ENCODE measurements around the gene KCNAB1.
A peak's percentile ranks its signal among the peaks of the same experiment; 100 is the strongest.
"Not testable (repeated sequence)": the region's sequence is repeated elsewhere in the genome, so short reads cannot be mapped to it uniquely, and the experiment has no call there.

Gene KCNAB1

DNA sequence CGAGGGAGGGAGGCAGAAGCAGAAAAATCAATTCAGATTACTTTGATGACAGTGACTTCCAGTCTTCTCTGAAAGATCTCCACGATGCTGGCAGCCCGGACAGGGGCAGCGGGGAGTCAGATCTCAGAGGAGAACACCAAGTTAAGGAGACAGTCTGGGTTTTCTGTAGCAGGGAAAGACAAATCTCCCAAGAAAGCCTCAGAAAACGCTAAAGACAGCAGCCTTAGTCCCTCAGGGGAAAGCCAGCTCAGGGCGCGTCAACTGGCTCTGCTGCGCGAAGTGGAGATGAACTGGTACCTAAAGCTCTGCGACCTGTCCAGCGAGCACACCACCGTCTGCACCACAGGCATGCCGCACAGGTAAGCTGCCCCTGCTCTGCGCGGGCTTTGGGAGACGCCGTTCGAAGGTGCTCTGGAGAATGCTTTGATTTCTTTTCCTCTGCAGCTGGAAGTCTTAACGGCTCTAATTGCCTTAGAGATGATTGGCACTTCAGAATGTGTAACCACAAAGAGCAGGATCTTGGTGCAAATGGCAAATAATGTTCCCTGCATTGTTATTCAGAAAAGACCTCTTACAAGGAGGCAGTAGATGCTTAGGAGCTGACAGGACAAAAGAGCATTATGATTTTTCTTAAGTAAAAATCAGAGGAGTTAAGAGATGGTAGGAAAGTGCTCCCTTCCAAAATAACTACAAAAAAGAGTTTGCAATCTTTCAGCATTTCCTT is at the start of gene KCNAB1:
Gene KCNAB1 (plus strand): TSS at position 51 of the 724 bp plus-strand sequence.
- DNase-seq (ENCODE audit: low read depth, low spot score) = peak; percentile 3

DNA sequence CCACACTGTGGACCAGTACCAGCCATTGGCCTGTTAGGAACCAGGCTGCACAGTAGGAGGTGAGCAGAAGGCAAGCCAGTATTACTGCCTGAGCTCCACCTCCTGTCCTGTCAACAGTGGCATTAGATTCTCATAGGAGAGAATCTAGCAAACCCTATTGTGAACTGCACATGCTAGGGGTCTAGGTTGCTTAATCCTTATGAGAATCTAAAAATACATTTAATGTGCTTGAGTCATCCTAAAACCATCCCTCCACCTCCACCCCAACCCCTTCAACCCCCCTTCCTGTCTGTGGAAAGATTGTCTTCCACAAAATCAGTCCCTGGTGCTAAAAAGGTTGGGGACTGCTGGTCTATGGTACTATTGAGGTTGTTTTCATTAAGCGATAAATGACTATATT is 49.3 kb upstream of the KCNAB1 start:
- DNase-seq (ENCODE audit: low read depth, low spot score) = no peak

DNA sequence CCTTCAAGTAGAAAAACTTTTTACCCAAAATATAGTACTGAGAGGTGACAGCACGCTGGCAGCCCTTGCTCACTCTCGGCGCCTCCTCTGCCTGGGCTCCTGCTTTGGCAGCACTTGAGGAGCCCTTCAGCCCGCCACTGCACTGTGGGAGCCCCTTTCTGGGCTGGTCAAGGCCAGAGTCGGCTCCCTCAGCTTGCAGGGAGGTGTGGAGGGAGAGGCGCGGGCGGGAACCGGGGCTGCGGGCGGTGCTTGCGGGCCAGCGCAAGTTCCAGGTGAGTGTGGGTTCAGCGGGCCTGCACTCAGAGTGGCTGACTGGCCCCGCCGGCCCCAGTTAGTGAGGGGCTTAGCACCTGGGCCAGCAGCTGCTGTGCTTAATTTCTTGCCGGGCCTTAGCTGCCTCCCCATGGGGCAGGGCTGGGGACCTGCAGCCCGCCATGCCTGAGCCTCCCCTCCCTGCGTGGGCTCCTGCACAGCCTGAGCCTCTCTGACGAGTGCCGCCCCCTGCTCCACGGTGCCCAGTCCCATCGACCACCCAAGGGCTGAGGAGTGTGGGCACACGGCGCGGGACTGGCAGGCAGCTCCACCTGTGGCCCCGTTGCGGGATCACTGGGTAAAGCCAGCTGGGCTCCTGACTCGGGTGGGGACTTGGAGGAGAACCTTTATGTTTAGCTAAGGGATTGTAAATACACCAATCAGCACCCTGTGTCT is 47.3 kb upstream of the KCNAB1 start:
- not testable (repeated sequence) for DNase-seq (ENCODE audit: low read depth, low spot score)

DNA sequence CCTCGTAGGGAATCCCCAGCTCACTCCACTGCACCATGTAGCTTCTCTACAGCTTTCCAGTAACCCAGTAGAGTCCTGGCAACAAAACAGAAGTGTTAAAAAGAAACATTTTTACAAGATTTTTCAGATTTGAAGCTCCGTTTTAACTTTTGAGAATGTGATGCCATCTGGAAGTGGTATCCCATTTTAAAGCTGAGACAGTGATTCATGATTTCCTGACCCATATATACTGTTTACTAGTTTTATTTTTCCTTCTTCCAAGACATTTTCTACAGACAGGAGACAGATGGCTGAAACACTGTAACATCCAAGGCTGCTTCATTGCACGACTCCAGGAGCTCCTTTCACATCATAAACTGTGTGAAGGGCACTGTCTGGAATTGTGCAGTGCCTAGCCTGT is 30.3 kb upstream of the KCNAB1 start:
- no peak for DNase-seq (ENCODE audit: low read depth, low spot score)

DNA sequence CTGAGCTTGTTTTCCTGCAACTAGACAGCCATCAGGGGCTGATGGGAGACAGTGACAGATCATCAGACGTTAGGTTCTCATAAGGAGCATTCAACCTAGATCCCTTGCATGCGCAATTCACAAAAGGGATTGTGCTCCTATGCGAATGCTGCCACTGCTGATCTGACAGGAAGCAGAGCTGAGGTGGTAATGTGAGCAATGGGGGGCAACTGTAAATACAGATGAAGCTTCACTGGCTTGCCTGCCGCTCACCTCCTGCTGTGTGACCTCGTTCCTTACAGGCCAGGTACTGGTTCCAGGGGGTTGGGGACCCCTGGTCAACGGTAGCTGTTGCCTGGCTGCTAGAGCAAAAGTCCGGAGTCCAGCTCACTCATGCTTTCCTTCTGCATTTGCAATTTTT is 26.4 kb upstream of the KCNAB1 start:
- no peak for DNase-seq (ENCODE audit: low read depth, low spot score)

DNA sequence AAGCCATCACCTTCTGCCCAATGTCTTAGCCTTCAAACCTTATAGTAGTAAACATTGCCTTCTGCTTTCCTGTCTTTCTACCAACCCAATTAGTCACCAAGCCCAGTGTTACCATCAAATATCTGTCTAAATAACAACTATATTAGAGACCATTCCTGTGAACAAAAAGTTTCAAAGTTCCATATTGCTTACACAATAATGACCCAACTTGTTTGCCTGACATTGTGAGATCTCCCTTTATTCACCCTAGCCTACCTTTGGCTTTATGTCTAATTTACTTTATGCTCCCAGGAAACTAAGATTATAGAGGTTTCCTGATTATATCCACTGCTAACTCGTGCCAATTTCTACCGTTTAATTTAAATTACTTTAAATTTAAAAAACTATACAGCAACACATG is 26.0 kb upstream of the KCNAB1 start:
- no peak for DNase-seq (ENCODE audit: low read depth, low spot score)

DNA sequence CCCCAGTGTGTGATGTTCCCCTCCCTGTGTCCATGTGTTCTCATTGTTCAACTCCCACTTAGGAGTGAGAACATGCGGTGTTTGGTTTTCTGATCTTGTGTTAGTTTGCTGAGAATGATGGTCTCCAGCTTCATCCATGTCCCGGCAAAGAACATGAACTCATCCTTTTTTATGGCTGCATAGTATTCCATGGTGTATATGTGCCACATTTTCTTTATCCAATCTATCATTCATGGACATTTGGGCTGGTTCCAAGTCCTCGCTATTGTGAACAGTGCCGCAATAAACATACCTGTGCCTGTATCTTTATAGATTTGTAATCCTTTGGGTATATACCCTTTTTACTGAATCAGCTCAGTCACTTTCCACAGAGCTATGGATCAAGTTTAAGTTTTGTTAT is 24.7 kb upstream of the KCNAB1 start:
- not testable (repeated sequence) for DNase-seq (ENCODE audit: low read depth, low spot score)

DNA sequence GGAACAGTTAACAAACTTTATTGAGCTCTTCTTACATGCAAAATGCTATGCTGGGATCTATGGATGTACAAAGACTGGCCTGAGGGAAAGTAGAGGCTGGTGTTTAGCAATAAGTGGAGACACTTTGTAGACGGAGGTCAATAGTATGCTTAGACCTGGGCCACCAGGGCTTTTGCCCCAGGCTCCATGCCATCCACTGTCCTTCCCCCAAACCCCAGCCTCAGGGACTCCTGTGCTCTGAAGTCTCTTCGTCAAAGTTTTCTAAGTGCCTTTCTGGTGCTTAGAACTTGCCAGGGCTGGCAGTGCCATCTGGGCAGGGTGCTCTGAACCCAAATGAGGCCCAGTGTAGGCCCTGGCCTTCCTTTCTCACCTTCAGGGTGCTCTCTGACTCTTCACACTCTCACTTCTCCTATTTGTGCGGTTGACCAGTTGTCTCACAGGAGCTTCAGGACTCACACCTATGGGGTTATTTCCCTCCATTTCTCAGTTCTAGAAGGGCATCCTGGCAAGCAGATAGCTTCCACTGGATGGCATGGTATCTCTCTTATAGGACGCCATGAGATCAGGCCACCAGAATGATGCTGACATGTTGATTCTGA is 21.8 kb upstream of the KCNAB1 start:
- no peak for DNase-seq (ENCODE audit: low read depth, low spot score)

DNA sequence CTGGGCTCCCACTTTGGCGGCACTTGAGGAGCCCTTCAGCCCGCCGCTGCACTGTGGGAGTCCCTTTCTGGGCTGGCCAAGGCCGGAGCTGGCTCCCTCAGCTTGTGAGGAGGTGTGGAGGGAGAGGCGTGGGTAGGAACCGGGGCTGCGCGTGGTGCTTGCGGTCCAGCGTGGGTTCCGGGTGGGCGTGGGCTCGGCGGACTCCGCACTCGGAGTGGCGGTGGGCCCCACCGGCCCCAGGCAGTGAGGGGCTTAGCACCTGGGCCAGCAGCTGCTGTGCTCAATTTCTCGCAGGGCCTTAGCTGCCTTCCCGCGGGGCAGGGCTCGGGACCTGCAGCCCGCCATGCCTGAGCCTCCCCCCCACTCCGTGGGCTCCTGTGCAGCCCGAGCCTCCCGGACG is 21.0 kb upstream of the KCNAB1 start:
- not testable (repeated sequence) for DNase-seq (ENCODE audit: low read depth, low spot score)

DNA sequence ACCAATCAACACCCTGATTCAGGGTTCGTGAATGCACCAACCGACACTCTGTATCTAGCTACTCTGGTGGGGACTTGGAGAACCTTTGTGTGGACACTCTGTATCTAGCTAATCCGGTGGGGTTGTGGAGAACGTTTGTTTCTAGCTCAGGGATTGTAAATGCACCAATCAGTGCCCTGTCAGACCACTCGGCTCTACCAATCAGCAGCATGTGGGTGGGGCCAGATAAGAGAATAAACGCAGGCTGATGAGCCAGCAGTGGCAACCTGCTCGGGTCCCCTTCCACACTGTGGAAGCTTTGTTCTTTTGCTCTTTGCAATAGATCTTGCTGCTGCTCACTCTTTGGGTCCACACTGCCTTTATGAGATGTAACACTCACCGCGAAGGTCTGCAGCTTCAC is 20.4 kb upstream of the KCNAB1 start:
- not testable (repeated sequence) for DNase-seq (ENCODE audit: low read depth, low spot score)

DNA sequence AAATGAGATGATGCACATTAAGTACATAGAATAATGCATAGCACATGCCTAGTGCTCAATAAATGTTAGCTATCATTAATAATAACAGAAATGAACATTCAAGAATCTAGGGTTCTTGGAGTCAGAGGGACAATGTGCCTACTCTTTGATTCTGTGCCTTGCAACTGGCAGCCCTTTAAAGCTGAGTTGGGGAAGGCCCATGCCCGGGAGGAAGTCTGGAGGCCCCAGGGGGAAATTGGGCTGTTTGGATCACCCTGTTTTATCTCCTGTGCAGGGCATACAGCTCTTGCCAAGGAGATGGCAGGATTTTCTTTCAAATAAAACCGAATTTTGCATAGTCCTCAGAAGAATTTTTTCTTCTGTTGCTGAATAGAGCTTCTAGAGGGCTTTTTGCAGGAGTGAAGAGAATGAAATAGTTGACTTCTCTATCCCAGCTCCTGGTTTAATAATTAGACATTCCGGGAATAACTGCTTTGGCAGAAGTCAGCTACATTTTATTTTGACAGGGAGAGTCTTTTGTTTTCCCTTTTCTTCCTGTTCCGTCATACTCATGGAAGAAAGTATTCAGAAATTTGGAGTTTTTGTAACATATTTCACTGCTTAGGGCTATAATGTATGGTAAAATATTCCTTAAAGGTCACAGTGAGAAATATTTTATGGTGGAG is 18.0 kb upstream of the KCNAB1 start:
- no peak for DNase-seq (ENCODE audit: low read depth, low spot score)

DNA sequence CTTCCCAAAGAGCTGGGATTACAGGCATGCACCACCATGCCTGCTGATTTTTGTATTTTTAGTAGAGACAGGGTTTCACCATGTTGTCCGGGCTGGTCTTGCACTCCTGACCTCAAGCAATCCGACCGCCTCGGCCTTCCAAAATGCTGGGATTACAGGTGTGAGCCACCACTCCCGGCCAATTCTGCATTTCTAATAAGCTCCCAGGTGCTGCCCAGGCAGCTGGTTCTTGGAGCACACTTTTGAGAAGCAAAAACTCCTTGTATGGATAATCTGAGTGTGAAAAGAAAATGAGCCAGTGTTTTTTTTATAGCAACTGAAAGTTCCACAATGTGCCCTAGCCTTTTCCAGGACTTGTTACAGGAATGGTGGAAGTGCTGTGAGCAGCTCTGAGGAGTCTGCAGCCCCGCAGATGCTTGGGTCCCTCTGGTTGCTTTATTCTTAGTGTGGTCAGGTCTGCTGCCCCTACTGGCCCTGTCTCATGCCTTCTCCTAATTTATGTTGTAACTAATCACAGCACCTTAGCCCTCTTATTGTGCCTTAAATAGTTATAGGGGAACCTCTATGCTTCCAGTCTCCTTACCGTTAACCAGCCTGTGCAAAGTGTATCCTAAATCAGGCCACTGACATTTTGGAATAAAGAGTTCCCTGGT is 13.5 kb upstream of the KCNAB1 start:
- no peak for DNase-seq (ENCODE audit: low read depth, low spot score)

DNA sequence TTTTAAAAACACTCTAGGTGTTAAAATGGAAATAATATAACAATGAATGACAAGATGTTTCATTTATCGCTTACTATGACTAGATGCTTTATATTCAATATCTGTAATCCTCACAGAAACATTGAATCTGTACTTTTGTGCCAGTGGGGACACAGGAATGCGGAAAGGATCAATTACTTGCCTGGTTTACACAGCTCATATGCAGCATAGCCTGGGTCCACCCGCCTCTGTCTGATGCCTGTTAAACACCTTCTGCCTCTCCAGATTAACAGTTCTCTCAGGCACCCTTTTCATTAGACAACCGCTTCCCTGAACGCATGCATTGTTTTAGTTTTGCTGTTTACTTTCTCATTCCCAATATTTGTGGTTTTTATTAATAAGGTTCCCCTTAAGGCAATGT is 12.9 kb upstream of the KCNAB1 start:
- no peak for DNase-seq (ENCODE audit: low read depth, low spot score)

DNA sequence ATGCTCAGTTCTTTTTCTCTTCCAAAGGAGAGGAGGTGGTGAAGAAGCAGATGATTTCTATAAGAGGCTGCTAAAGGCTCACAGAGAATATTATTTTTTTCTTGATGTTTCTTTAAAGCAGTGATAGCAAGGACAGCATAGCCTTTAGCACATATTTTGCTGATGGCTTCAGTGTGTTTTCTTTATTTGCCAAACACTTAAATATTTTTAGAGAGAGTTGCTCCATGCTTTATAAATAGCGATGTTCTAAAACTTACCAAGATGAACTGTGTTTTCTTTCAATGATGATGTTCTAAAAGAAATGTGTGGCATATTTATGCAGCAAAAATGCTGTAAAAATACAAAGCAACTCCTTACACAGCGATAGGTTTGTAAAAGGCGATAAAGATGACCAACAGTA is 11.8 kb upstream of the KCNAB1 start:
- no peak for DNase-seq (ENCODE audit: low read depth, low spot score)

DNA sequence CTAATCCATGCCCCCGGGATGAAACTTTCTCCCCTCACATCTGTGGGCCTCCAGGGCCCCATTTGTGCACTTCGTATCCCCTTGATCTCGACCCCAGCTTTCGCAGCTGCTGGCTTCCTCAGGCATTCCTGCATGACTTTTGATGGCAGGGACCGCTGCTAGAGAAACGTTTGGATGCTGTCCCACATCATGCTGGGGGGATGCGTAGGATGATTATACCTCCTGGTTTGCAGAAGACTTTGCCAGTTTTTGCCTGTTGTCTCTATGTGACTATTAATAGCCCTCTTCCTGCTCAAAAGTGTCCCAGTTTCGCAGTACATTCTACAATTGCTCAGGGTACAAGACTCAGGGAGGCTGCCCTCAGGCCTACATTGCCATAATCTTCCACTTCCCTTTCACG is 10.4 kb upstream of the KCNAB1 start:
- no peak for DNase-seq (ENCODE audit: low read depth, low spot score)

DNA sequence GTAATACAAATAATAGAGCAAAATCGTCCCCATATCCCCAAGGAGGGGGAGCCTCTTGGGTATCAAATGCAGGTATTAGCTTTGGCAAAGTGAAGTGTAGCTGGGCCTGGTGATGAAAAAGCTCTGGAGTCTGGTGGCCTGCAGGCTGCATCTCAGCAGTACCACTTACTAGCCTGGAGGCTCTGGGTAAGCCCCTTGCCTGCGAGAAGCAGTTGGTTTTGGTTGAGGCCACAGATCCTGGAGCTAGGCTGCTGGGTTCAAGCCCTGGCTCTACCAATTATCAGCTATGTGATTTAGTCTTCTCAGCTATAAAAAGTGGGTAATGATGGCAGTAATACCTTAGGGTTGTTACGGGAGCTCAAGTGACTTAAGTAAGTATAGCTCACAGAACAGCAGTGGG is 6.1 kb downstream of the KCNAB1 start:
- no peak for DNase-seq (ENCODE audit: low read depth, low spot score)

DNA sequence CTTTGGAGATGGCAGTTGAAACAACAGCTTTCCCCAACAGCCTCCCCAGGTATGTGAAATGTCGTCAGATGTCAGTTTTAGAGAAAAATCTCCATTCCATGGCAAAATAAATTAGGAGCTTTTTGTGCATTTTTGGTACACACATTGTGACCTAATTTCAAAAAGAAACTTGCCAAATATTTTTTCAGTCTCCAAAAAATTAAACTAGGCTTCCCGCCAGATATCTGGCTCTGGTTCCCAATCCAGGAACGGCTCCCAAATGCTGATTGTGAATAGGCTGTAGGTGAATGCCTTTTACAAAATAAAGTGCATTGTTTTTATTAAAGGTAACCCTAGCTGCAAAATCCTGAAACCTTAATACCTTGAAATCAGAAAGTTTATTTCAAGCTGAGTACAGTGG is 10.9 kb downstream of the KCNAB1 start:
- DNase-seq (ENCODE audit: low read depth, low spot score) = no peak

DNA sequence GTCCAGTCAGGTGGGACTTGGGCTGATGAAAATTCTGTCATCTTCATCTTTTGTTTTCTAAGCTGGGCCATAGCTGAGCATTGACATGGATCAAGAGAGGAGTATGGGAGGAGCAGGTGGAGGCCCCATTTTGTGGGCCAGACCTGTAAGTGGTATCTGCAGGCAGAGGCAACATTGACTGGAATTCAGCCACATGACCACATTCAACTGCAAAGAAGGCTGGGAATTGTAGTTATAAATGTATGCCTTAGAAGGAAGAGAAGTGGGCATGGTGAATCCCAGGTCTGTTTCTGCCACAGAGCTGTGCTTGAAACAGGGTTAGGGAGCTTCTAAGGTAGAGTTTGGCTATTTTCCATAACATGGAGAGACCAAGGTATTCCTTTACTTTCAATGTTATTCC is 11.4 kb downstream of the KCNAB1 start:
- DNase-seq (ENCODE audit: low read depth, low spot score) = no peak

DNA sequence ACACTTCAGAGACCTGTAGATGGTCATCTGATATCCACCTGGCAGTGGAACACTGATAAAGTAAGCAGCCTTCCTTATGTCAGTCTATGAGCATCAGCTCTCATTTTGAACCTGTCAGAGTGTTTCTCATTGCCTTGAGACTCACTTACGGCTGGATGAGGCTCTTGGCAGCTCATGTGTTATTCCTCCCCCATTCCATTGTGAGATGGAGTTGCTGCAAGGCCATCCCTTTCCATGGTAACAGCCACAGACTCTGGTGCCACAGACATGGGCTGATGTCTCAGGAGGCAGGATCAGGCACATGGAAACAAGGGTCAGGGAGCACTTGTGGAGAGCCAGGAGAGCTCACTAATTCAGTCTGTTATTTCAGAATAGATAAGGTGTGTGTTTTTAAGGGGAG is 11.9 kb downstream of the KCNAB1 start:
- no peak for DNase-seq (ENCODE audit: low read depth, low spot score)

DNA sequence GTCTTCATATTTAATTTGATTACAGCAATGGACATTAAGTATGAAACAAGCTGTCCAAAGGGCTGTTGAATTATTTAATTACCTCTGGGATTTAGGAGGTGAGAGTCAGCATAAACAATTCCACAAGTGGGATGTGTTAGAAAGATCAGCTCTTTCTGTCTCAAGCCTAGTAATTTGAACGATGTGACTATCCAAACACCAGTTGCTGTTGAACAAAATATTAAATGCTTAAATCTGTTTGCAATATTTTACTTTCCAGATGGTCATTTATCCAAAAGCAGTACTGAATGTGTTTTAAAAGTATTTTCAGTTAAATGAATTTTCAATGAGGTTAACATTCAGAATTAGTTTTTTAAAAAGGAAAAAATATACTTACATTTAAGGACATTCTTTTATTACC is 12.7 kb downstream of the KCNAB1 start:
- no peak for DNase-seq (ENCODE audit: low read depth, low spot score)

DNA sequence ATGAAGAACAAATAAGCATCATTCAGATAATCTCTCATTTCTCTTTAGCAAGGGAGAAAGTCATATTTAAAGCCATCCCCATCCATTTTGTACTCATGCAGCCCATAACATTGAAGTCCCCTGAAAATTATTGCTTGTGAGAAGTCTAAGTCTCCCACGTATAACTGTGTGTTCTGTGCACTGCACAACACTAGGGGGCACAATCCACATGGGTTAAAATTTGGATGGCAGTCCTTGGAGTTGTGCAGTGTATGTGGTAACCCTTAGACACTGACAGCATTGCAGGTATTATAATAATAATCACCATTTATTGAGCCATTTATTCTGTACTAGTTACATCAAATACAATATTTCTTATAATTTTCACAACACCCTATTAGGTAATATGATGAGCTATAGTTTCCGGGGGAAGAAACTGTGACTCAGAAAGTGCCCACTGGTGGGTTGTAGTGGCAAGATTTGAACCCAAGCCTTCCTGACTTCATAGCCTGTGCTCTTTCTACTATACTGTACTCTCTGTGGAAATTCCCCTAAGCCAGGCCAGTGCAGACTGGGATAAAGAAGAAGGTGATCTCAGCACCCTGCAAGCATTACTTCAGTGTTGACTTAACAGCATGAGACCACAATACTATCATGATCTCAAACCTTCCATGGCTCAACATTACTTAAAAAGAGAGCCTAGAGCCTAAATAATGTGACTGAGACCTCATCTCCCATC is 15.7 kb downstream of the KCNAB1 start:
- DNase-seq (ENCODE audit: low read depth, low spot score) = no peak

Data from astrocyte of the hippocampus (primary cell).